DMS 273 (cell line): ENCODE data around the gene ST13.
"Not testable (repeated sequence)": the region's sequence is repeated elsewhere in the genome, so short reads cannot be mapped to it uniquely, and the experiment has no call there.

ENCODE experiments used
- DNase-seq: peaks from one replicate; lab custom pipeline; 2025; ENCODE audit not compliant: unreplicated experiment; lab: John Stamatoyannopoulos, UW

The ST13 gene

GRCh38 chr22:40789131-40789530 lies 67.3 kb downstream of the ST13 start:
- no peak for DNase-seq

- no peak for DNase-seq
These were observed 73.9 kb downstream of the ST13 start for GRCh38 chr22:40782521-40782920.

GRCh38 chr22:40781749-40782148 lies 74.7 kb downstream of the ST13 start:
- not testable (repeated sequence) for DNase-seq
